Thymus (tissue), 14 donors: ENCODE results near the gene PHC2. TPM values are rescaled to one million over a fixed set of nuclear protein-coding genes. Genes with fewer than 3 reads are reported as not detected.

Source experiments
- DNase-seq, 9 donors: peaks; one replicate each; pipeline ENCODE4 v3.0.0-alpha.2; 2013; ENCODE audit warnings: low spot score in 9 of 9, low read depth in 6 of 9, missing footprints in 1 of 9
- H3K27ac ChIP-seq, 2 donors: one replicate each; pipeline ENCODE4 v1.5.1; 2013; ENCODE audit warnings: control low read depth in 1 of 2, low read depth in 1 of 2, low read length in 1 of 2, mild to moderate bottlenecking in 1 of 2, moderate library complexity in 1 of 2
- H3K27me3 ChIP-seq, 2 donors: one replicate each; pipeline ENCODE4 v1.5.1; 2013; ENCODE audit warnings: low read length in 1 of 2; ENCODE audit not compliant: control insufficient read depth in 2 of 2, insufficient read depth in 1 of 2
- H3K36me3 ChIP-seq, 2 donors: one replicate each; pipeline ENCODE4 v1.5.1; 2013; ENCODE audit warnings: low read length in 1 of 2, mild to moderate bottlenecking in 1 of 2, moderate library complexity in 1 of 2; ENCODE audit not compliant: control insufficient read depth in 2 of 2, insufficient read depth in 2 of 2
- H3K4me1 ChIP-seq, 2 donors: one replicate each; pipeline ENCODE4 v1.5.1; 2013; ENCODE audit warnings: low read length in 2 of 2; ENCODE audit not compliant: control insufficient read depth in 2 of 2, insufficient read depth in 2 of 2
- H3K4me3 ChIP-seq, 2 donors: one replicate each; pipeline ENCODE4 v1.5.1; 2013; ENCODE audit warnings: low read length in 2 of 2, control low read depth in 1 of 2, mild to moderate bottlenecking in 1 of 2
- H3K9me3 ChIP-seq, 2 donors: one replicate each; pipeline ENCODE4 v1.5.1; 2013; ENCODE audit warnings: low read length in 1 of 2, mild to moderate bottlenecking in 1 of 2; ENCODE audit not compliant: control insufficient read depth in 2 of 2, insufficient read depth in 1 of 2
- WGBS: extraction: QIAGEN DNeasy Blood & Tissue Kit; methylation state at CpG from one replicate; pipeline ENCODE4 v1.1.7; 2013; 5-methylcytosine and 5-hydroxymethylcytosine counted together
- long read RNA-seq, 10 donors: transcript quantifications; one replicate each; lab custom pipeline, GENCODE V29; 2026
- polyA plus RNA-seq: library from polyadenylated mRNA; stranded (reverse); fragments of 200-250 nt; gene quantifications from one replicate; pipeline ENCODE4 v1.2.3, GENCODE V29; 2013
- total RNA-seq: library from RNA; stranded (reverse); fragments of 120-200 nt; gene quantifications from one replicate; pipeline ENCODE4 v1.2.4, GENCODE V29; 2013
- donor health status: healthy.

Gene PHC2
- 35.0 TPM for total RNA-seq
- 79.0 TPM for polyA plus RNA-seq
- long read RNA-seq, donor 1: 0 reads
- long read RNA-seq, donor 2, transcript PHC2-202 (7 exons, 2,550 nt): major isoform, 12 of 17 reads
- long read RNA-seq, donor 2, partial matches to known transcripts: 0 of 17 reads
- long read RNA-seq, donor 2, other reads (novel, unspliced or antisense): 5 of 17 reads
- long read RNA-seq, donor 3, partial matches to known transcripts: 0 of 5 reads
- long read RNA-seq, donor 3, other reads (novel, unspliced or antisense): 0 of 5 reads
- long read RNA-seq, donor 4, partial matches to known transcripts: 0 of 2 reads
- long read RNA-seq, donor 4, other reads (novel, unspliced or antisense): 0 of 2 reads
- long read RNA-seq, donor 5, transcript PHC2-202 (7 exons, 2,550 nt): major isoform, 6 of 27 reads
- long read RNA-seq, donor 5, partial matches to known transcripts: 12 of 27 reads
- long read RNA-seq, donor 5, other reads (novel, unspliced or antisense): 9 of 27 reads
- long read RNA-seq, donor 6, transcript PHC2-202 (7 exons, 2,550 nt): major isoform, 10 of 10 reads
- long read RNA-seq, donor 6, partial matches to known transcripts: 0 of 10 reads
- long read RNA-seq, donor 6, other reads (novel, unspliced or antisense): 0 of 10 reads
- long read RNA-seq, donor 7, transcript PHC2-202 (7 exons, 2,550 nt): major isoform, 8 of 8 reads
- long read RNA-seq, donor 7, partial matches to known transcripts: 0 of 8 reads
- long read RNA-seq, donor 7, other reads (novel, unspliced or antisense): 0 of 8 reads
- long read RNA-seq, donor 8, transcript PHC2-202 (7 exons, 2,550 nt): major isoform, 5 of 5 reads
- long read RNA-seq, donor 8, partial matches to known transcripts: 0 of 5 reads
- long read RNA-seq, donor 8, other reads (novel, unspliced or antisense): 0 of 5 reads
- long read RNA-seq, donor 9, transcript PHC2-202 (7 exons, 2,550 nt): major isoform, 6 of 6 reads
- long read RNA-seq, donor 9, partial matches to known transcripts: 0 of 6 reads
- long read RNA-seq, donor 9, other reads (novel, unspliced or antisense): 0 of 6 reads
- long read RNA-seq, donor 10, transcript PHC2-202 (7 exons, 2,550 nt): major isoform, 5 of 14 reads
- long read RNA-seq, donor 10, partial matches to known transcripts: 8 of 14 reads
- long read RNA-seq, donor 10, other reads (novel, unspliced or antisense): 0 of 14 reads

DNA sequence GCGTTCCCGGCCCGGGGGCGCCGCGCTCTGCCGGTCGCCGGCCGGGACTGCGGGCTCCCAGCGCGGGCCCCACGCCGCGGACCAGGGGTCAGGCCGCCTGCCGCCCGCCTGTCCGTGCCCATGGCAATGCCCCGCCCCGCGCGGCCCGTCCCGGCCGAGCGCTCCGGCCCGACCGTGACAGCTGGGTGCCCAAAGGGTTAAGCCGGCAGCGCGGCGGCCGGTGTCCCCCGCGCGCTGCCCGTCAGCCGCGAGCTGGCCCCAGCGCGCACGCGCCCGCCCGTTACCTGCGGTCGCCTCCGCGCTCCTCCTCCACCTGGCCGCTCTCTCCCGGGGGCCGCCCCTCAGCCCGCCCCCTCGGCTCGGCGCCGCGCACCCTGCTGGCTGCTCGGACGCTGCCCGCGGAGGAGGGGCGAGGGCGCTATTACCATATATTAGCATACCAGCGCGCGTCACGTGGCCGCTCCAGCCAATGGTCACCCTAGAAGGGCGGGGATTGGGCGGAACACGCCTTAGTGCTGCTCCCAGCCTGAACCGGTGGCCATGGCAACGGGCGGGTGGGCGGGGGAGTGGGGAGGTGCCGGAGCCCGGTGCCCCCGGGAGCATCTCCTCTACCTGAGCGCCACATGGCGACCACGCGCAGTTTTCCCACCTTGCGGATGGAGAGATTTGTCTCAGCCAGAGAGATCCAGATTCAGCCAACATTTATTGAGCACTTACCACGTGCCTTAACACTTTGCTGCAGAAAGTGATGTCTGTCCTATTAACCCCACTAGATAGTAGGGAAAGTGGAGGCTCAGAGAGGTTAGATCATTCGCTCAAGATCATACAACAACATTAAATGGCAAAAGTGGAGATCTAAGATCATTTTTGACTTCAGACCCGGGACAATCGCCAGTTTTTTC, at the start of gene PHC2:
Gene PHC2 (minus strand): TSS at position 404 of the 902 bp plus-strand sequence. CDS start 55,556 bp downstream, outside the sequence.
- H3K27me3 ChIP-seq: peaks cover 28 to 37% of the 10 kb centered on the region in 2 donors
- no peaks in the 10 kb centered on the region for H3K9me3 ChIP-seq
- H3K4me3 ChIP-seq: peak within 1 kb of the TSS in 1 of 2 donors; percentile 57
- no peak within 1 kb of the TSS for H3K27ac ChIP-seq
- DNase-seq: peak; percentile 37 to 88 (median 71)
- peaks cover 0 to 6% of the 10 kb centered on the region in 2 donors for H3K4me1 ChIP-seq
- under 1% methylated on average over 91 of the region's 91 CpGs for WGBS
- H3K36me3 ChIP-seq: no peaks in the 10 kb centered on the region

DNA sequence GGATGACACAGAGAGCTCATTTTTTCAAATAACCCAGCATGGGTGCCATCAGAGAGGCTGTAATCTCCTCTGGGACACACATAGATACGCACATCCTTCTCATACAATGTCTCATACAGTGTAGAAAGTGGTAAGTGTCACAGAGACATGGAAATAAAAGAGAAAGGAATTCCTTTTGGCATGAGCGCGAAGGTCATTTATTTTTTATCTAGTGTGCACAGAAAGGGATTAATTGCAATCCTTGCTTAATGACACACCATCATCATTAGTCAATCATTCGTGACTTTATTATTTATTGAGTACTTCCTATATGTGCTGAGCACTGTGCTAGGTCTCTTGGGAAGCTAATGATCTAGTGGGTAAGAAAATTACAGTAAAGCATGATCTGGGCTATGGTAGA, 46.6 kb upstream of the PHC2 start:
- no peaks in the 10 kb centered on the region for H3K9me3 ChIP-seq
- 85% methylated on average over 4 of the region's 4 CpGs for WGBS
- H3K4me1 ChIP-seq: peaks cover 0 to 5% of the 10 kb centered on the region in 2 donors
- no peaks in the 10 kb centered on the region for H3K27me3 ChIP-seq
- no peak overlapping the region for H3K27ac ChIP-seq
- no peaks in the 10 kb centered on the region for H3K36me3 ChIP-seq
- H3K4me3 ChIP-seq: no peak overlapping the region
- no peak for DNase-seq

- no peaks in the 10 kb centered on the region for H3K36me3 ChIP-seq
- H3K27ac ChIP-seq: no peak overlapping the region
- H3K4me1 ChIP-seq: peaks cover 5 to 15% of the 10 kb centered on the region in 2 donors
- H3K27me3 ChIP-seq: no peaks in the 10 kb centered on the region
- no peaks in the 10 kb centered on the region for H3K9me3 ChIP-seq
- no peak for DNase-seq
- no peak overlapping the region for H3K4me3 ChIP-seq
These were observed 43.0 kb upstream of the PHC2 start for GRCh38 chr1:33473900-33474299.

DNA sequence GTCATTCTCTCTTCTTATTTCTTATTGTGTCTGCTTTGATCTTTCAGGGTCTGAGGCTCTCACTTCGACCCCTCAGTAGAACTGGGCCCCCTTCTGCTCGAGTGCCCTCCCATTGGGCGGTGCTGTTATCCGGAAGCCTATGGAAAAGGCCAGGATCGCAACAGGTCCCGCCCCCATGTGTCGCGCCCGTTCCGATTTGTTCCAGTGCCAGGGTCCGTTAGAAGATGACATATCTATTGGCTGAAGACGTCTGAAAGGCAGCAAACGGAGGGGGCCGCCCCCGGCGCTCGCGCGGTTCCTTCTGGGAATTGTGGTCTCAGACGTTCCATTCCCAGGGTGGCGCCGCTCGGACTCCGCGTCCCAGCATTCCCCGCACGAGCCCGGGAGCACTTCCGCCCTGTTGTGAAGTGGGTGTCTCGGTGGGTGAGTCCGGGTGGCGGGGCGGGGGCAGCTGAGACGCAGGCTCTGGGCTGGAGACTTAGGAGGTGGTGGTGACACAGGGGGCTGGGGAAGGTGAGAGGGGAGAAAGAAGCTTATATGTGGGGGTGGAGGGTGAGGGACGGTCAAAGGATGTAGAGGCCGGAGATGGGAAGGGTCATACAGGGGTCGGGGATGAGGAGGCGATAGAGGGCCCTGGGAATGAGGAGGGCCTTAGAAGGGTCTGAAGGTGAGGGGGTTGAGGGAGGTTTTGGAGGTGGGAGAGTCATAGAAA, 41.5 kb upstream of the PHC2 start, which contains the start of gene ZSCAN20:
Gene ZSCAN20 (plus strand): TSS at position 377 of the 712 bp plus-strand sequence. CDS start 6,644 bp downstream, outside the sequence.
- no peaks in the 10 kb centered on the region for H3K9me3 ChIP-seq
- H3K36me3 ChIP-seq: no peaks in the 10 kb centered on the region
- peaks cover 5 to 15% of the 10 kb centered on the region in 2 donors for H3K4me1 ChIP-seq
- peak; percentile 81 to 96 (median 88) for DNase-seq
- 2% methylated on average over 38 of the region's 38 CpGs for WGBS
- peak within 1 kb of the TSS in 1 of 2 donors; percentile 59 for H3K27ac ChIP-seq
- H3K4me3 ChIP-seq: peak within 1 kb of the TSS; percentile 48 to 70
- no peaks in the 10 kb centered on the region for H3K27me3 ChIP-seq

DNA sequence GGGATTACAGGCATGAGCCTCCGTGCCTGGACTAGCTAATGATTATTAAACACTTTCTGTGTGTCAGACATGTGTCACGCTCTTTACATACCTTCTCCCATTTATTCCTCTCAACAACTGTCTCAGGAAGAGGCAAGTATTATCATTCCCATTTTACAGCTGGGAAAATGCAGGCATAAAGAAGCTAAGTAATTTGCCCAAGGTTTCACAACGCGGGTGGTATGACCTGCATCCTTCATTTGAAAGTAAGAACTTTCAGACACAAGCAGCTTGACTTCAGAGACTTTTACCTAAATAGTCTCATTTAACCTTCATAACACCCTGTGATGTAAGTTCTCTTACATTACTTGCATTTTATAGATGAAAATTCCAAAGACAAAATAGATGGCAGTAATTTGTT, 40.5 kb upstream of the PHC2 start:
- WGBS: 96% methylated on average over 4 of the region's 4 CpGs
- Histone ChIP-seq H3K36me3 (no peaks in the 10 kb centered on the region), H3K27ac (no peak overlapping the region), H3K4me1 (peaks cover 5 to 15% of the 10 kb centered on the region in 2 donors), H3K9me3 (no peaks in the 10 kb centered on the region), H3K27me3 (no peaks in the 10 kb centered on the region), H3K4me3 (no peak overlapping the region)
- no peak for DNase-seq

GRCh38 chr1:33470495-33471012, 39.7 kb upstream of the PHC2 start:
- Histone ChIP-seq H3K27me3 (no peaks in the 10 kb centered on the region), H3K9me3 (no peaks in the 10 kb centered on the region), H3K4me1 (peaks cover 5 to 15% of the 10 kb centered on the region in 2 donors), H3K4me3 (no peak overlapping the region), H3K27ac (no peak overlapping the region), H3K36me3 (no peaks in the 10 kb centered on the region)
- 4% methylated on average over 11 of the region's 11 CpGs for WGBS
- peak in 8 of 9 donors; percentile 41 to 83 (median 66) for DNase-seq

GRCh38 chr1:33469691-33470090, 38.8 kb upstream of the PHC2 start:
- Histone ChIP-seq H3K27ac (no peak overlapping the region), H3K9me3 (no peaks in the 10 kb centered on the region), H3K27me3 (no peaks in the 10 kb centered on the region), H3K4me3 (no peak overlapping the region), H3K4me1 (peaks cover 5 to 15% of the 10 kb centered on the region in 2 donors), H3K36me3 (no peaks in the 10 kb centered on the region)
- no peak for DNase-seq
- 45% methylated on average over 2 of the region's 2 CpGs for WGBS
